Smooth muscle cell (in vitro differentiated cells): Measurements from ENCODE around the gene TINAG. TPM values are rescaled to one million over a fixed set of nuclear protein-coding genes. Genes with fewer than 3 reads are reported as not detected.
A peak's percentile ranks its signal among the peaks of the same experiment; 100 is the strongest.

ENCODE experiments used
- DNase-seq: peaks from one replicate; lab custom pipeline; 2025; ENCODE audit not compliant: unreplicated experiment; lab: John Stamatoyannopoulos, UW
- H2AFZ ChIP-seq: fragments of 200-600 bp; sonication (generic); 2 replicates; pipeline ENCODE4 v1.6.0; 2016; ENCODE audit warnings: antibody characterized with exemption, low read depth, mild to moderate bottlenecking
- H3F3A ChIP-seq: fragments of 200-600 bp; sonication (generic); 2 replicates; pipeline ENCODE4 v1.6.0; 2017; ENCODE audit warnings: antibody characterized with exemption, low read depth
- H3K27ac ChIP-seq: fragments of 200-600 bp; sonication (generic); 2 replicates; pipeline ENCODE4 v1.5.1; 2016; ENCODE audit warnings: low read depth, mild to moderate bottlenecking
- H3K27me3 ChIP-seq: fragments of 200-600 bp; sonication (generic); 2 replicates; pipeline ENCODE4 v1.6.1; 2016; ENCODE audit warnings: low read depth, mild to moderate bottlenecking
- H3K36me3 ChIP-seq: fragments of 200-600 bp; sonication (generic); 2 replicates; pipeline ENCODE4 v1.5.1; 2016; ENCODE audit warnings: low read depth
- H3K4me1 ChIP-seq: fragments of 200-600 bp; sonication (generic); 2 replicates; pipeline ENCODE4 v1.5.1; 2016; ENCODE audit warnings: low read depth
- H3K4me2 ChIP-seq: fragments of 200-600 bp; sonication (generic); 2 replicates; pipeline ENCODE4 v1.6.0; 2016; ENCODE audit warnings: mild to moderate bottlenecking
- H3K4me3 ChIP-seq: fragments of 200-600 bp; sonication (generic); 2 replicates; pipeline ENCODE4 v1.5.1; 2016; ENCODE audit warnings: mild to moderate bottlenecking
- H3K79me2 ChIP-seq: fragments of 200-600 bp; sonication (generic); 2 replicates; pipeline ENCODE4 v1.6.0; 2016; ENCODE audit warnings: low read depth, mild to moderate bottlenecking
- H3K9ac ChIP-seq: fragments of 200-600 bp; sonication (generic); 2 replicates; pipeline ENCODE4 v1.6.0; 2016; ENCODE audit warnings: low read depth
- H3K9me3 ChIP-seq: fragments of 200-600 bp; sonication (generic); replicated peaks from 2 replicates; pipeline ENCODE4 v1.5.1; 2016; ENCODE audit warnings: low read depth
- H4K20me1 ChIP-seq: fragments of 200-600 bp; sonication (generic); 2 replicates; pipeline ENCODE4 v1.6.0; 2016; ENCODE audit warnings: low read depth
- WGBS: methylation state at CpG from one replicate; pipeline ENCODE4 v1.1.7; 2016; ENCODE audit warnings: low lambda C conversion rate; 5-methylcytosine and 5-hydroxymethylcytosine counted together
- polyA plus RNA-seq: library from polyadenylated mRNA; unstranded; fragments of >200 nt; fragmentation: Nextera tagmentation; extraction: Ambion mirVana; gene quantifications from 2 replicates; pipeline ENCODE4 v1.2.1, GENCODE V29; 2016
- total RNA-seq: library from RNA; depleted of rRNA; stranded (reverse); fragments of >200 nt; gene quantifications from 2 replicates; pipeline ENCODE4 v1.2.3, GENCODE V29; 2014
- TF ChIP-seq, protein P1 (sequence below): fragments of 200-600 bp; sonication (generic); IDR thresholded peaks from 2 replicates; pipeline ENCODE4 v1.5.1; 2017; ENCODE audit warnings: borderline replicate concordance, mild to moderate bottlenecking, antibody characterized with exemption; ENCODE audit not compliant: insufficient read depth, poor library complexity, severe bottlenecking

Gene TINAG
- total and polyA plus RNA-seq, 2 experiments from 2014 or later, result not detected

DNA sequence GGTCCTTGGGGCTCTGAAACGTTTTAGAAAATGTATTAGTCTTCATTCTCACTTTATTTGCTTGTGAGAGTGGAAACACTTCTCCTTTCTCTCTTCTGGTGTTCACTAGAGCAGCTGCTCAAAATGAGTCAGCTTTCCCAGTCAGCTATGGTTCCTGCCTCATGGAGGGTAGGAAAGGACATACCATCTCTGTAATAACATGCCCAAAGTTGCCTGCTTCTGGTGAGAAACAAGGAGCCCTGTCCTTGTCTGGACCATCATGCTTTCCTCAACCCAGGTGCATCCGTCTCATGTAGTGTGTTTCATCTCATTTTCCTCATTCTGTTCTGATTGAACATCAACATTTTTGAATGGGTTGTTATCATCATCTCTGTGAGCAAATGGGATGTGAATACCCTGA is 17.1 kb upstream of the TINAG start:
- no peak for DNase-seq
- Histone ChIP-seq H3K27me3 (no peaks in the 10 kb centered on the region), H3F3A (peaks cover 3% of the 10 kb centered on the region), H3K9me3 (no peaks in the 10 kb centered on the region), H3K4me1 (no peaks in the 10 kb centered on the region), H3K36me3 (no peaks in the 10 kb centered on the region), H3K79me2 (no peaks in the 10 kb centered on the region), H2AFZ (peak overlapping the region; percentile 17), H3K4me2 (peak overlapping the region; percentile 23), H3K27ac (peak overlapping the region; percentile 54), H3K4me3 (no peak overlapping the region), H3K9ac (no peak overlapping the region), H4K20me1 (no peaks in the 10 kb centered on the region)
- TF ChIP-seq, protein P1, sequence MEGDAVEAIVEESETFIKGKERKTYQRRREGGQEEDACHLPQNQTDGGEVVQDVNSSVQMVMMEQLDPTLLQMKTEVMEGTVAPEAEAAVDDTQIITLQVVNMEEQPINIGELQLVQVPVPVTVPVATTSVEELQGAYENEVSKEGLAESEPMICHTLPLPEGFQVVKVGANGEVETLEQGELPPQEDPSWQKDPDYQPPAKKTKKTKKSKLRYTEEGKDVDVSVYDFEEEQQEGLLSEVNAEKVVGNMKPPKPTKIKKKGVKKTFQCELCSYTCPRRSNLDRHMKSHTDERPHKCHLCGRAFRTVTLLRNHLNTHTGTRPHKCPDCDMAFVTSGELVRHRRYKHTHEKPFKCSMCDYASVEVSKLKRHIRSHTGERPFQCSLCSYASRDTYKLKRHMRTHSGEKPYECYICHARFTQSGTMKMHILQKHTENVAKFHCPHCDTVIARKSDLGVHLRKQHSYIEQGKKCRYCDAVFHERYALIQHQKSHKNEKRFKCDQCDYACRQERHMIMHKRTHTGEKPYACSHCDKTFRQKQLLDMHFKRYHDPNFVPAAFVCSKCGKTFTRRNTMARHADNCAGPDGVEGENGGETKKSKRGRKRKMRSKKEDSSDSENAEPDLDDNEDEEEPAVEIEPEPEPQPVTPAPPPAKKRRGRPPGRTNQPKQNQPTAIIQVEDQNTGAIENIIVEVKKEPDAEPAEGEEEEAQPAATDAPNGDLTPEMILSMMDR, result no peak
- WGBS, result 65% methylated on average over 2 of the region's 2 CpGs

DNA sequence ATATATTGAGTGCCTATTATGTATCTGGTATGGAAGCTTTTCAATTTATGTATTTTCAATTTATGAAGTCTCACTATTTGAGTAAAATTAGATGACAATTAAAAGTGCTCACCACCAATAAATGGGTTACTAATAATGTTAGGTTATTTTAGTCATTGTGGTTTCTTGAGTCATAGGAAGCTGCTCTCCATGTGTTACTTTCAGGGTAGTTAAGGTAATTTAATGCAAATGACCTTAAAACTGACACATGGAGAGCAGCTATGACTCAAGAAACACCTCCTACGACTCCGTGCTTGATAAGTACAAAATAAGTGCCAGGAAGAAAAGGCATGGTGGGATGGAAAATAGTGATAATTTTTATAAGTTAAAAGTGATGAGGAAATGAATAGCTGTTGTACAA is 16.5 kb upstream of the TINAG start:
- no peaks in the 10 kb centered on the region for H3F3A ChIP-seq
- H3K4me2 ChIP-seq, result peak overlapping the region; percentile 23
- H3K4me3 ChIP-seq, result no peak overlapping the region
- no peaks in the 10 kb centered on the region for H3K36me3 ChIP-seq
- H2AFZ ChIP-seq, result no peak overlapping the region
- no peak overlapping the region for H3K9ac ChIP-seq
- no peaks in the 10 kb centered on the region for H4K20me1 ChIP-seq
- H3K27me3 ChIP-seq, result no peaks in the 10 kb centered on the region
- 36% methylated on average over 2 of the region's 2 CpGs for WGBS
- H3K79me2 ChIP-seq, result no peaks in the 10 kb centered on the region
- no peaks in the 10 kb centered on the region for H3K9me3 ChIP-seq
- peak overlapping the region; percentile 54 for H3K27ac ChIP-seq
- TF ChIP-seq, protein P1, result no peak
- H3K4me1 ChIP-seq, result no peaks in the 10 kb centered on the region
- no peak for DNase-seq

DNA sequence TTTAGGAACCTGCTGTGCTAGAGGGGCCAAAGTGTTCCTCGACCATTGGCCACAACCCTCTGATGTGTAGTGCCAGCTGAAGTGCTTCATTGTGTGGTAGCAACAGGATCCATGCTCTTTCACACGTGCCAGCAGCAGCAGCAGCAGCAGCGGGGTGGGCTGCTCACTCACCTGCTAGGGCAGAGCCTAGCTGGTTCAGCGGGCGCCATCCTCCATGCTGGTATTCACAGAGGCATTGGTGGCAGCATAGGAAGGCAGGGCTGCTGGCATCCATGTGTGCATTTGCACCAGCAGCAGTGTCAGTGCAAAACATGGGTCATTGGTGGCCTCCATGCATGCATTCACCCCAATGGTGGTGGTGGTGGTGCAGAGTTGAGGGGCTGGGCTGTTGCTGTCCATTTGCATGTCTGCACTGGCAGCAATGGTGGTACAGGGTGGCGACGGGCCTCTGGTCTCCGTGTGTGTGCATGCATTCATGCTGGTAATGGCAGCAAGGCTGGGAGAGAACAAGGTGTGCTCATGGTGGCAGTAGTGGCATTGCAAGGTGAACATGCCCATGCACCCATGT is 13.2 kb upstream of the TINAG start:
- no peaks in the 10 kb centered on the region for H3K27me3 ChIP-seq
- H3K4me1 ChIP-seq, result no peaks in the 10 kb centered on the region
- TF ChIP-seq, protein P1, result no peak
- H3K79me2 ChIP-seq, result no peaks in the 10 kb centered on the region
- H3K9ac ChIP-seq, result no peak overlapping the region
- no peaks in the 10 kb centered on the region for H4K20me1 ChIP-seq
- no peak for DNase-seq
- no peak overlapping the region for H3K4me3 ChIP-seq
- no peak overlapping the region for H3K27ac ChIP-seq
- no peaks in the 10 kb centered on the region for H3K9me3 ChIP-seq
- 93% methylated on average over 8 of the region's 8 CpGs for WGBS
- H3K36me3 ChIP-seq, result no peaks in the 10 kb centered on the region
- no peak overlapping the region for H2AFZ ChIP-seq
- no peaks in the 10 kb centered on the region for H3F3A ChIP-seq
- no peak overlapping the region for H3K4me2 ChIP-seq
